HG02852 (cell line): ENCODE results near the gene RTN4.

ENCODE experiments used
- ATAC-seq: cut with Tn5 transposase; IDR thresholded peaks from one replicate; pipeline ENCODE4 v1.9.1; 2021; ENCODE audit warnings: mild to moderate bottlenecking, moderate library complexity; ENCODE audit not compliant: unreplicated experiment

The RTN4 gene

GRCh38 chr2:54931473-54931872 is 118.8 kb downstream of the RTN4 start:
- ATAC-seq = no peak

- no peak for ATAC-seq
These were observed 121.5 kb downstream of the RTN4 start for GRCh38 chr2:54928719-54929118.

- no peak for ATAC-seq
These were observed 122.3 kb downstream of the RTN4 start for GRCh38 chr2:54927751-54928615.

GRCh38 chr2:54927085-54927750 is 123.0 kb downstream of the RTN4 start:
- no peak for ATAC-seq

- no peak for ATAC-seq
These were observed 125.2 kb downstream of the RTN4 start for GRCh38 chr2:54925022-54925421.

- ATAC-seq = no peak
These were observed 126.1 kb downstream of the RTN4 start for GRCh38 chr2:54924121-54924520.
